WERI-Rb-1 (cell line): ENCODE measurements around the gene IL37.
"Not testable (repeated sequence)": the region's sequence is repeated elsewhere in the genome, so short reads cannot be mapped to it uniquely, and the experiment has no call there.

Source experiments
- DNase-seq: peaks from one replicate; pipeline ENCODE4 v3.0.0-alpha.2; 2020
- H3K27ac ChIP-seq: fragments of 250-450 bp; sonication (Bioruptor Pico); 2 replicates; pipeline ENCODE4 v1.5.1; 2020; ENCODE audit warnings: mild to moderate bottlenecking, moderate library complexity
- H3K27me3 ChIP-seq: fragments of 250-450 bp; sonication (Bioruptor Pico); 2 replicates; pipeline ENCODE4 v1.5.1; 2021; ENCODE audit warnings: mild to moderate bottlenecking, low read depth, moderate library complexity; ENCODE audit not compliant: insufficient read depth, severe bottlenecking
- H3K36me3 ChIP-seq: fragments of 250-450 bp; sonication (Bioruptor Pico); 2 replicates; pipeline ENCODE4 v1.5.1; 2020; ENCODE audit warnings: mild to moderate bottlenecking, moderate library complexity
- H3K4me3 ChIP-seq: 2 replicates; pipeline ENCODE4 v1.5.1; 2011; ENCODE audit warnings: low read depth, mild to moderate bottlenecking, control low read depth, low read length
- H3K9me3 ChIP-seq: fragments of 250-450 bp; sonication (Bioruptor Pico); 2 replicates; pipeline ENCODE4 v1.5.1; 2021; ENCODE audit warnings: mild to moderate bottlenecking, moderate library complexity; ENCODE audit not compliant: severe bottlenecking
- TF ChIP-seq, protein P1 (sequence below): IDR thresholded peaks from 2 replicates; pipeline ENCODE4 v1.5.1; 2011; ENCODE audit warnings: low read depth, mild to moderate bottlenecking, control low read depth, inconsistent platforms, low read length

IL37 gene

DNA sequence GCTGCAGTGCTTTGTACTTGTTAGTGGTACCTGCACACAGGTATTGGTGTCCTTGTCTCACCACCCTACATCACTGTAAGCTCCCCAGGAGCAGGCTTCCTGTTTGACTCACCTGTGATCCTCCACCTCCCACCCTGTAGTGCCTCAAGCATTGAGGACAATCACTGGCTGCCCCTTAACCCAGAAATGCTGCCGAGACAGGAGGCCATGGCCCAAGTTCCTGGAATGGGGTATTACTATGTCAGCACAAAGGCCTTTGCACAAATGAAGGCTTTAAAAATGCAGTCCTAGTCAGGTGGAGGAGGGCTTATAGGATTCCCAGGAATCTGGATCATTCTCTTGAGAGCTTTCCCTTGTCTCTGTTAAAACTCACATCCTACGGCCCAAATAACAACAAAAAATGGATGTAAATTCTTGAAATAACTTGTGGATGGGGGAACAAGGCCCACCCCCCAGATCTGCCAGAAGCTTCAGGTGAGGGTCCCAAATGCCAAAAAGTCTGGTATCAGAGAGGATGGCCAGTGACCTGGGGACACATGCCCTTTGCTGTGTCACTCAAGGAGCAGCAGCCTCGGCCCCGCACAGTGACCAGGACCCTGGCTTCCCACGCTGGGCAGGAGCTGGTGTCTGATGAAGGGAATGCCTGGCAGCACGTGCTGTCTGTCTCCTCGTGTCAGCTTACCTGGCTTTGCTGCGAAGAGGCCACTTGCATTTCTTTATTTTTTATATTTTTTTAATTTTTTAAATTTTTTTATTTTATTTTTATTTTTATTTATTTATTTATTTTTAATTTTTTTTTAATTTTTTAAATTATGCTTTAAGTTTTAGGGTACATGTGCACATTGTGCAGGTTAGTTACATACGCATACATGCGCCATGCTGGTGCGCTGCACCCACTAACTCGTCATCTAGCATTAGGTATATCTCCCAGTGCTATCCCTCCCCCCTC lies 3.7 kb upstream of the IL37 start:
- Histone ChIP-seq H3K27me3 (no peaks in the 10 kb centered on the region), H3K27ac (no peak overlapping the region), H3K36me3 (no peaks in the 10 kb centered on the region), H3K4me3 (no peak overlapping the region), H3K9me3 (no peaks in the 10 kb centered on the region)
- no peak for DNase-seq
- TF ChIP-seq, protein P1, sequence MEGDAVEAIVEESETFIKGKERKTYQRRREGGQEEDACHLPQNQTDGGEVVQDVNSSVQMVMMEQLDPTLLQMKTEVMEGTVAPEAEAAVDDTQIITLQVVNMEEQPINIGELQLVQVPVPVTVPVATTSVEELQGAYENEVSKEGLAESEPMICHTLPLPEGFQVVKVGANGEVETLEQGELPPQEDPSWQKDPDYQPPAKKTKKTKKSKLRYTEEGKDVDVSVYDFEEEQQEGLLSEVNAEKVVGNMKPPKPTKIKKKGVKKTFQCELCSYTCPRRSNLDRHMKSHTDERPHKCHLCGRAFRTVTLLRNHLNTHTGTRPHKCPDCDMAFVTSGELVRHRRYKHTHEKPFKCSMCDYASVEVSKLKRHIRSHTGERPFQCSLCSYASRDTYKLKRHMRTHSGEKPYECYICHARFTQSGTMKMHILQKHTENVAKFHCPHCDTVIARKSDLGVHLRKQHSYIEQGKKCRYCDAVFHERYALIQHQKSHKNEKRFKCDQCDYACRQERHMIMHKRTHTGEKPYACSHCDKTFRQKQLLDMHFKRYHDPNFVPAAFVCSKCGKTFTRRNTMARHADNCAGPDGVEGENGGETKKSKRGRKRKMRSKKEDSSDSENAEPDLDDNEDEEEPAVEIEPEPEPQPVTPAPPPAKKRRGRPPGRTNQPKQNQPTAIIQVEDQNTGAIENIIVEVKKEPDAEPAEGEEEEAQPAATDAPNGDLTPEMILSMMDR = no peak

DNA sequence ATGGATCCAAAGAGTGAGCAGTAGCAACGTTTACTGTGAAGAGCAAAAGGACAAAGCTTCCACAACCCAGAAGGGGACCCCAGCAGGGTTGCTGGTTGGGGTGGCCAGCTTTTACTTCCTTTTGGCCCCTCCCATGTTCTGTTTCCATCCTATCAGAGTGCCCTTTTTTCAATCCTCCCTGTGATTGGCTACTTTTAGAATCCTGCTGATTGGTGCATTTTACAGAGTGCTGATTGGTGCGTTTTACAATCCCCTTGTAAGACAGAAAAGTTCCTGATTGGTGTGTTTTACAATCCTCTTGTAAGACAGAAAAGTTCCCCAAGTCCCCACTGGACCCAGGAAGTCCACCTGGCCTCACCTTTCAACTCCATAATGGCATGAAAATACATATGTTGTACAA lies 2.4 kb upstream of the IL37 start:
- not testable (repeated sequence) for DNase-seq, H3K9me3 ChIP-seq

DNA sequence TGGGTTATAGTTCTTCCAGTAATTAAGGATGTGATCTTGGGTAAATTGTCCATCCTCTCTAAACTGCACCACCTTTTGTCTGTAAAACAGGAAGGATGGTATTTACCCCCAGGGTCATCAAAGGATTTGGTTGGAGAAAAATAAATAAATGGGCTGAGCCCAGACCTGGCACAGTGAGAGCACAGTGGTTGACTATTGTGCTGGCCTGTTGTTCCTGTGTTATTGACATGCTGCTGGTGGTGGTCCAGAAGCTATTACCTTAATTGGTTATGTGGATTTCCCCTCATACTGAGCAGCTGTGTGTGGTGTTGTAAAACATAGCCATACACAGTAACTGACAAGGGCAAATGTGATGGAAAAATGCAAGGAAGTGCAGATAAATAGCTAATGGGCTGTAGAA lies 746 bp upstream of the IL37 start:
- DNase-seq = no peak
- Histone ChIP-seq H3K9me3 (no peaks in the 10 kb centered on the region), H3K27me3 (no peaks in the 10 kb centered on the region), H3K4me3 (no peak overlapping the region), H3K27ac (no peak overlapping the region), H3K36me3 (no peaks in the 10 kb centered on the region)
- TF ChIP-seq, protein P1 = no peak

More for the DNA sequence above, 2.4 kb upstream of the IL37 start:
- not testable (repeated sequence) for H3K27me3 ChIP-seq, H3K4me3 ChIP-seq, H3K36me3 ChIP-seq, H3K27ac ChIP-seq

DNA sequence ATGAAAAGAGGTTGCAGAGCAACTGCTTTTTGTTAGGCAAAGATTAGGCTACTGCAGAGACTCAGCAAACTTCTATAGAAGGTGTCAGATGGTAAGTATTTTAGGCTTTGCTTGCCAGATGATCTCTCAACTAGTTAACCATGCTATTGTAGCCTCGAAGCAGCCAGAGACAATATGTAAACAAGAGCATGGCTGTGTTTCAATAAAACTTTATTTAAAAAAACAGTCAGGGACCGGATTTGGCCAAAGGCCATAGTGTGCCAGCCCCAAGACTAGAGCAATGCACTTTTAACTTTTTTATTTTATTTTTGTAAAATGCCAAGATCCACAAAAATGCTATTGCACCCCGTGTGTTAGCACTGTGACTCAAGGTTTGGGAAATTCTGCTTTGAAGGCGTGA lies 1.4 kb downstream of the IL37 start:
- TF ChIP-seq, protein P1 = no peak
- Histone ChIP-seq H3K27me3 (no peaks in the 10 kb centered on the region), H3K36me3 (no peaks in the 10 kb centered on the region), H3K27ac (no peak overlapping the region), H3K4me3 (no peak overlapping the region), H3K9me3 (no peaks in the 10 kb centered on the region)
- DNase-seq = no peak

DNA sequence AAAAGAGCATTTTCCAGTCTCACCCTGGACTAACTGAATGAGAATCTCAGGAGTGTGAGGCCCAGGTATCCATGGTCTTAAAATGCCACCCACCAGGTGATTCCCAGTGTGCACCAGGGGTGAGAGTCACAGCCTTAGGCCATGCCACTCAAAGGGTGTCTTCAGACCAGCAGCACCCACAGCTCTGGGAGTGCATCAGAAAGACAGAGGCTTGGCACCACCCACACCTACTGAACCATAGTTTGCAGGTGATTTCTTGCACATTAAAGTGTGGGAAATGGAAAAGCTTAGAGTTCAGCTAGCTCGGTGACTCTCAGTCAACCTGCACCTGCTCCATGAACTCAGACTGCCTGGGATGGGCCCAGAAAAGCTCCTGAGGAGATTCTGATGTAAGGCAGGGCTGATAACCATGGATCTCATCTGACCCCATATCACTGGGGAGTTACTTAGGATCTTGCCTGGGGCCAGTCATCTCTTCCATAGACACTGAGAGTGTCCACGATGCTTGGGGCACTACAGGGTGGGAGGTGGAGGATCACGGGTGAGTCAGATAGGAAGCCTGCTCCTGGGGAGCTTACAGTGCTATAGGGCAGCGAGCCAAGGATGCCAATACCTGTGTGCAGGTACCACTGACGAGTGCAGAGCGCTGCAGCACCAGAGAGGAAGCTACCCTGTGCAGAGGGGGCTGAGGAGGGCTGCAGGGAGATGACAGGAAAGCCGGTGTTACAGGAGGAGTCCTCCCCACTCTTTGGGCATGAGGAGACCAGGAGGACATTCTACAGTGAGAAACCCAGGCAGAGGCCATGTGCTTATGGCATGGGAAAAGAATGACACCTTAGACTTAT lies 4.6 kb downstream of the IL37 start:
- H3K9me3 ChIP-seq = peaks cover 2% of the 10 kb centered on the region
- no peaks in the 10 kb centered on the region for H3K36me3 ChIP-seq
- H3K27ac ChIP-seq = no peak overlapping the region
- DNase-seq = no peak
- H3K4me3 ChIP-seq = no peak overlapping the region
- TF ChIP-seq, protein P1 = no peak
- no peaks in the 10 kb centered on the region for H3K27me3 ChIP-seq

DNA sequence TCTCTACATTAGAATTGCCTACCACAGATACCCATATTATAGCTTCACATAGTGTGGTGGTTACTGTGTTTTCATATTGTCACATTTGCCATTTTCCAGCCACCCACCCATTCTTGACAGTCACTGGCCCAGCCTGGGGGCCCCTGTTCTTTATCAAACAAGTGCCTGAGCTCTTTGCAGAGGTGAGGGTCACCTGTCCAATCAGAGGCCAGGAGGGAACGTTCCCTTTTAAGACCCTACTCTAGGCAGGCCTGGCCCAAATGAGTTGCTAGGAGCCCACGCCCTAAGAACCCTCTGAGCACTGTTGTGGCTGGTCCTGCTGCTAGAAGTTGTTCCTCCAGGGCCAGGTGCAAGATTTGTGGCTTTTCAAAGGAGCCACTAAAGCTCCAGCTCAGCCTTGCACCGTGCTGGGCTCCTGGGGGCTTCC lies 5.2 kb downstream of the IL37 start:
- Histone ChIP-seq H3K27ac (no peak overlapping the region), H3K27me3 (no peaks in the 10 kb centered on the region), H3K4me3 (no peak overlapping the region), H3K9me3 (peaks cover 2% of the 10 kb centered on the region), H3K36me3 (no peaks in the 10 kb centered on the region)
- DNase-seq = no peak
- TF ChIP-seq, protein P1 = no peak
